ENCODE measurements around the gene PBX4.

- TF ChIP-seq CTCF (IDR thresholded peaks at IDR 0.05 in 8 of 11, conservative IDR thresholded peaks at IDR 0.05 in 3 of 11) (no peak), POLR2A (IDR thresholded peaks at IDR 0.05) (peak in 1 of 3 donors; percentile 23), POLR2AphosphoS5 (IDR thresholded peaks at IDR 0.05) (peak in 1 of 3 donors; percentile 51)
Measured at GRCh38 chr19:19597809-19598306, 20.6 kb downstream of the PBX4 start.
